ENCODE data around the gene PRF1.

DNA sequence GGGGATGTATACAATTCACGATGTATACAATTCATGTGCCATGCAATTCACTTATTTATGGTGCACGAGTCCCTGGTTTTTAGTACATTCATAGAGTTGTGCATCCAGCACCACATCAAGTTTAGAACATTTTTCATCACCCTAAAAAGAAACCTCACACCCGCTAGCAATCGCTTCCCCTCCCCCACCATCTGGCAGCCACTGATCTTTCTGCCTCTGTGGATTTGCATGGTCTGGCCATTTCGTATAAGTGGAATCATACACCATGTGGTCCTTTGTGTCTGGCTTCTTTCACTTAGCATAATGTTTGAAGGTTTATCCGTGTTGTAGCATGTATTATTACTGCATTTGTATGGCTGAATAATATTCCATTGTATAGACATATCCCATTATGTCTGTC is 52.1 kb downstream of the PRF1 start:
- TF ChIP-seq CTCF (IDR thresholded peaks at IDR 0.05; ENCODE audit: low read depth, low read length) (no peak), EZH2phosphoT487 (IDR thresholded peaks at IDR 0.05; ENCODE audit: low read depth) (no peak)
